Stimulated activated CD4-positive, alpha-beta T cell treated with anti-CD3 and anti-CD28 coated beads, Interleukin-1b, Interleukin-23, amount 100 ng/mL, for 24 hours (primary cell): Measurements from ENCODE around the gene FRMPD4.

Experiments used
- DNase-seq, 4 experiments: peaks; one replicate each; pipeline ENCODE4 v3.0.0-alpha.2; 2020; ENCODE audit warnings: low read depth in 4 of 4, low spot score in 1 of 4

Gene FRMPD4

DNA sequence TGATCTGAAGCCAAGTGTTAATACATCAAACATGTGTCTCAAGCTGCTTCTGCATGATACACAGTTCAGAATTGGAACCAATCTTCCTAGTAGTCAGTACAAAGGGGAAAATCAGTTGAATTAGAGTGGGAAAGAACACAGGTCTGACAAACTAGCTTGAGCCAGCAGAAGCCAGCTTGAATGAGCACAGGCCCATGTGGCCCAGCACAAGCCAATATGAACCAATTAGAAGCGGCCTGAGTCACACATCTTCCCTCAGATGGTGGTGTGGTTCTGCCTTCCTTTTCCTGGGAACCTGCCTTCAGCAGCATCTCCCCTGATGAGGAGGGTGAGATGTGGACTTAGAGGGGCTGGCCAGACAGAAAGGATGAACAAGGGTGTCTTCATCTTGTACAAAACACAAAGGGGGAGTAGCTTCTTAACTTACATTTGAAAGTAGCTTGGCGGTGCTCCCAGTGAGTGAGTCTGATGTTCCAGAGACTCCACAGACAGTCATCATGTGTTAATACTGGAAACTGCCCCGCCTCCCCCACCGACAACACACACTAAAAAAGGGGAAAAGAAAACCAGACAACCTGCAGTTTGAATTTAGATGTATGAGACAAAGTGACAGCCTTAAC is 72.0 kb downstream of the FRMPD4 start:
- DNase-seq: no peak

DNA sequence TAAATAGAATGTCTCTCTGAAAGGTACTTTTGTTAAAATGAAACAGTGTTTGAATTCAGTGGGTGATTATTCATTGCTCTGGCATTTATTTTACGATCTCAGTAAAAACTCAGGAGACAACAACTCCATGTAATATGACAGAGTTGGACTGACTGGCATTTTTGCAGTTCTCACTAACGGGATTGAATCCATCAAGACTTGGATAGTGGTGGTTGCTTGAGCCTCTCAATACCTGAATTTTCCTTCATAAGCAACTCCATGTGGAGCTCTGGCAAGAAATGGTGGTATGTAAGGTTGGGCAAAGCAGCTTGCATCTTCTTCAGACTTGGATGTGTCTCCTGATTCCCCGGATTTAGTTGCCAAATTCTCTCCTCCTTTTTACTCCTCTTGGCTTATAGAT is 72.7 kb downstream of the FRMPD4 start:
- DNase-seq: no peak

DNA sequence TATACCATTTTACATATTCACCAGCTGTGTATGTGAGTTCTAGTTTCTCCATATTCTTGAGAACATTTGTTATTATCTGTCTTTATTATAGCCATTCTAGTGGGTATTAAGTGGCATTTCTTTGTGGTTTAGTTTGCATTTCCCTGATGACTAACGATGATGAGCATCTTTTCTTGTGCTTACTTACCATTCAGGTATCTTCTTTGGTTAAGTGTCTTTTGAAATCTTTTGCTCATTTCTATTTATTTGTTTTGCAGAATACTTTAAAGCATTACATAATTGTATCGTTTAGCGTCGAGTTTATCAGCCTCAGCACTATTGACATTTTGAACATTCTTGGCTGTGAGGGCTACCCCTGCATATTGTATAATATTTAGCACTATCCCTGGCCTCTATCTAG is 85.4 kb downstream of the FRMPD4 start:
- no peak for DNase-seq

DNA sequence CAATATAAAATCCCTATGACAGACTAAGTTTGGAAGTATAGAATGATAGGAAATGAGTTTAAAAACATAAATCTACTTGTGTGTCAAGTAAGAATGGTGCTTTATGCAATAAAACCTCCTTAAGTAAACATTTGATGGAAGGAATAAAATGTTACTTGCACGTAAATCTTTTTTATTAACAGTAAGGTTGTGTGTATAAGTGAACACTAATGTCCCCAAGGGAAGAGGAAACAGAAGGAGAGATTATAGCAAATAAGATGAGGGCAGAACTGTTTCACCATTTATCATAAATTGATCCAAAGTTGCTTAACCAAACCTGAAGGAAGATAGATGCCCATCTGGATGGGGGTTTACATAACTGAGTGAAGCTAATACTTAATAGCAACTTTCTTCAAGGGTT is 86.8 kb downstream of the FRMPD4 start:
- no peak for DNase-seq

DNA sequence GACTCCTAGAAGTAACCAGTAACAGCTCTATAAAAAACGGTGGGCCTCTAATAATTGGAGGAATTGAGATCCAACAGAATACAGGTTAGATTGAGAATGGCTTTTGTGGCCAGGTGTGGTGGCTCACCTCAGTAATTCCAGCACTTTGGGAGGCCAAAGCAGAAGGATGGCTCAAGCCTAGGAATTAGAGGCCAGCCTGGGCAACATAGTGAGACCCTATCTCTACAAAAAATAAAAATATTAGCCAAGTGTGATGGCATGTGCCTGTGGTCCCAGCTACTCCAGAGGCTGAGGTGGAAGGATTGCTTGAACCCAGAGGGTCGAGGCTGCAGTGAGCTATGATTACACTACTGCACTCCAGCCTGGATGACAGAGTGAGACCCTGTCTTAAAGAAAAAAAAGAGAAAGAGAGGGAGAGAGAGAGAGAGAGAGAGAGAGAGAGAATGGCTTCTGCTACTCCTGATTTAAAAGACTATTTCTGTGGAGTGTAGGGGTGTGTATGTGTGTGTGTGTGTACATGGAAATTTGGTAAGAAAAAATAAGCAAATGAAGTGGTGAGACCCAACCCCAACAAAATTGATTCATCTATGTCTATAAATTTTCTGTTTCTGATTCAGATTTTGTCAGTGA is 89.3 kb downstream of the FRMPD4 start:
- no peak for DNase-seq

DNA sequence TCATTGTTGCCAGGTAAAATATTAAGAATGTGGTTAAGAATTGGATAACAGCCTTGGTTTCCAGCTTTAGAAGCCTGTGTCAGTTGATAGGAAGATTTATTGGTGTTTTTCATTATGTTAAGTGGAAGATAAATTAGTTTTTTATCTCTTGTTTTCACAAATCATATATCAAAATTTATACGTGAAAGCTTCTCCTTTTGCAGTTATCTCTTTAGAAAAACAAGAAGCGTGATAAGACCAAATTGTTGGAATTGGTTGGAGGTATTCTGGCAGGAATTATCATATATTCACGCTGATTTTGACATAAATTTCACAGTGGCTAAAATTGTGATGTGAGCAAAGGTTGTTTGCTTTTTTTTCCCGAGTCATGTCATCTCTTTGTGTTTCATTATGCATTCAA is 90.6 kb downstream of the FRMPD4 start:
- DNase-seq: no peak

DNA sequence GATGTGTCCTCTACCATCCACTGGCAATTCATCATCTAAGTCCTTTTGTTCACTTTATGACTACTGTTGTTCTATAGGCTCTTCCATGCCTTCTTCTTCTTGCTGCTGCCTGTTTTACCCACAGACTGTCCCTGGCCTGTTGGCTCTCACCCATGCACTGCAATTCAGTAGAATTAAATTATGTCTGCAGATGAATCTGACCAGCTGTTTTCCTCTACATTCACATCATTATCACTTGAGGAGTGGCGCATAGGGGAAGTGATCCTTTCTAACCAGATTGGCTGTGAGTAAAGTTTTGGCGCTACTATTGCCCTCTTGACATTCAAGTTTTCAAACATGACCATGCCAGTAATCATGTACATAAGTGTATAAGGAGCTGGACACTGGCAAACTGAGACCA is 91.7 kb downstream of the FRMPD4 start:
- DNase-seq: no peak

DNA sequence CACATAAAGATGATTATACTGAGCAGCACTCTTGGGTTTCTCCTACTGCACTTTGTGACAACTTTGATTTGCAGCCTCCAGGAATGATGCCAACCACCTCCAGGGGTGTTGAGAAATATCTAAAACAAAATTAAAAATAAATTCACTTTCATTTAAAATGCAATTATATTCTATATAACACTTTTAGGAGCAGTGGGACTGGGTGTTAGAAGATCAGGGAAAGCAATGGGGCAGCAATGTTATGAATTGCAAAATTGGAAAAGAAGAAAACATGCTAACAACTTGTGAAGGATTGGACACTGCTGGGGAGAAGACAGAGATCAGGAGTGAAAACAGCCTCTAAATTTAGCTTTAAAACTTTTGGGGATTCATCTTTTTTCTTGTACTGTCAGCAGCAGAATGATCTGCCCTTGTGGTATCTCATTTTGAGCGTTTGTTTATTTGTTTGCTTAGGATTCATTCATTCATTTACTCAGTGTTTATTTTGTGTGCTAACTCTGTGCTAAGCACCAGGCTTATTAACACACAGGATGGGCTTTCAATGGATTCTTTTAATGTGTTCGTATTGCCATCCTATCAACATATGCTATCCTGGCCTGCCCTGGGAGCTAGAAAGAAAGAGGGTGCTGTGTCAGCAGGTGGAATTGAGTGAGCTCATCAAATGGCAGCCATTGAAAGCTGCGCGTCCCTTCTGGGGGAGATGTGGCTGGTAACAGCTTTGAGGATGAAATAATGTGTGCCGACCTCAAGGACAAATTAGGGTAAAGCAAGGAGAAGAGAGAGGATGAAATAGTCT is 96.5 kb downstream of the FRMPD4 start:
- no peak for DNase-seq

DNA sequence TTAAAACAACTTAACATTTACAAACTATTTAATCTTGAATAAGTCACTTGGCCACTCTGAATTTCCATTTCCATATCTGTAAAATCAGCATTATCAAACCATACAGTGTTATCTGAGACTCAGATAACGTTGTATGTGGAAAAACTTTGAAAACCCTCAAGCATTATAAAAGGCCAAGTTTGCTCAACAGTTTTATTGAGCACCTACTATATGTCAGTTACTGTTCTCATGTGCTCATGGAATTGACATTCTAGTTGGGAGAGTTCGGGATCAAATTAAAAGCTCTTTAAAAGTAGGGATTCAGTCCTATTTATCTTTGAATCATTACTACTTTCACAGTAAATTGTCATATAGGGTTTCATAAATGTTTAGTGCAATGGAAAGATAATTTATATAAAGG is 97.9 kb downstream of the FRMPD4 start:
- DNase-seq: no peak

DNA sequence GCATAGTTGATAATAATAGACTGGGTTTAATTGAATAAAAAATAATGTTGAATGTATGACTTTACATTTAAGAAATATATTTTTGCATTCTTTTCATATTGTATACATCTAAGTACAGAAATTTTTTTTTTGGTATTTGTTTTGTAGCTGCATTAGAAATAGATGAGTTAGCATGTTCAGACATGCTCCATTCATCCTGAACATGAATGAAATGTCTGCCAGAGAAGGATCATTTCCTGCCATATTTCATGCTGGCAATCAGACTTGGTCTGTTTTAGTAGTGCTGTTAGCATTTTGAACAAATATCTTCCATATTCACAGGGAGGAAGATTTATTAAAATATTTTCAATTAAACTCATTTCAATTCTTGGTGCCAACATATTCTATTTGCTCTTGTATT is 98.9 kb downstream of the FRMPD4 start:
- no peak for DNase-seq

DNA sequence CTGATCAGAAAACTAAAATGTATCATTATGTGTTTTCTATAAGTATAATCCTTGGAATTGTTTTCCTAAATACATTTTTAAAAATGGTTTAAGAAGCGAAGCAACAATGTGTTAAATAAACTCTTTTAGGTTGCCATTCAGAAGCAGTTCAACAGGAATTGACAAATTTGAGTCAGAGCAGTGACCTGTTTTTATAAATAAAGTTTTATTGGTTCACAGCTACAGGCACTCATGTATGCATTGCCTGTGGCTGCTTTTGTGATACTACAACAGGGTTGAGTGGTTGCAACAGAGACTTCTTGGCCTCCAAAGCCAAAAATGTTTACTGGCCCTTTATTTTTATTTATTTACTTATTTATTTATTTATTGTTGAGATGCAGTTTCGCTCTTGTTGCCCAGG is 99.5 kb downstream of the FRMPD4 start:
- DNase-seq: no peak

DNA sequence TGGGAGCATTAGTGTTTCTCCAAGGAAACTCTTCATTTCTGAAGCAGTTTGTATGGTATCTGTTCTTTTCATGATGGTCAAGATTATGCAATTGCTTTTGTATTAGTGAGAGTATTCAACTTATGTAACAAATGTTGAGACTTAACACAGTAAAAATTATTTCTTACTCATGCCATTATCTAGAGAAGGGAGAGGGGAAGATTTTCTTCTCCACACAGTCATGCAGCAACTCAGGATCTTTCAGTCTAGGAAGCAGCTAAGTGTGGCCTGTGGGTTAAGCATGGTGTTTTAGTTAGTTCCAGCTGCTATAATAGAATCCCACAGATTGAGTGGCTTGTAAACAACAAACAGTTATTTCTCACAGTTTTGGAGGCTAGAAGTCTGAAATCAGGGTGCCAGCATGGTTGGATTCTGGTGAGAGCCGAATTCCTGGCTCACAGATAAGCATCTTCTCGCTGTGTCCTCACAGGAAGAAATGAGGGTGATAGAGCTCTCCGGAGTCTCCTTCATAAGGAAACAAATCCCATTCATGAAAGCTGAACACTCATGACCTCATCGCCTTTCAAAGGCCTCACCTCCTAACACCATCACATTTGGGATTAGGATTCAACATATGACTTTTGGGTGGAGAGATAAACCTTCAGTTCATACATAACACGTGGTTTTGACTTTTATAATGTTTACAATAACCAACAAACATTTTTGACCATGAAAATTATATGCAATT is 101.2 kb downstream of the FRMPD4 start:
- no peak for DNase-seq

DNA sequence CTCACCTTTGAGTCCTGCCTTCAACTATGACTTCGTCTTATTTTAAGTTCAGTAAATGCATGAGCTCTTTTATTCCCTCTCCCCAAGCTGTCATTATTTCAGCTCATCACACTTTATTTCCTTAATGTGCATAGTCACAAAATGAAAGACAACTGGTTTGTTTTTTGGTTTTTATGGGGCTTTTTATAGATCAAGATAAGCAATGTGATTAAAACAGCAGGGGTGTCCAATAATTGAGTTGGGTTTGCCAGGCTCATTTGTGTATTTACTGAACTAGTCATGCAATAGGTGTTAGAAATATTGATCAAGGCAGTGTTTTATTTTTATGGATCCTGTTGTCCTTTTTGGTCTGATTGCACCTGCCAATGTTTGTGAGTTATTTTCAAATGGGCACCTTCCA is 102.2 kb downstream of the FRMPD4 start:
- DNase-seq: no peak

DNA sequence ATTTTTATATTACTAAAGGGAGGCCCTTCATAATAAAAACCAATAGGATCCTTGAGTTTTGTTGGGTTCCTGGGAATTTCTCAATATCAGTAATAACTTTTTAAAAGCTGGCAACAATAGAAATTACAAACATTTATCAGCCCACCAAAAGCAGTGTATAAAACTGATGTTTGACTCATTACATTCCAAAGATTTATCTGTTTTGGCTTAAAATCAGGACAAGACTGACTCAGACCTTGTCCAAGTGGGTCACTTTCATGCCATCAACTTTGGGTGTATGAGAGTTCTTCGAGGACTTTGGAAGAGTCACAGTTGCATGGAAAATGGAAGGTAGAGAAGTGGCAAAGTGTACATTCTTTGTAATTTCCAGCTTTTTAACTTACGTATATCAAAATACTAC is 102.8 kb downstream of the FRMPD4 start:
- DNase-seq: no peak

DNA sequence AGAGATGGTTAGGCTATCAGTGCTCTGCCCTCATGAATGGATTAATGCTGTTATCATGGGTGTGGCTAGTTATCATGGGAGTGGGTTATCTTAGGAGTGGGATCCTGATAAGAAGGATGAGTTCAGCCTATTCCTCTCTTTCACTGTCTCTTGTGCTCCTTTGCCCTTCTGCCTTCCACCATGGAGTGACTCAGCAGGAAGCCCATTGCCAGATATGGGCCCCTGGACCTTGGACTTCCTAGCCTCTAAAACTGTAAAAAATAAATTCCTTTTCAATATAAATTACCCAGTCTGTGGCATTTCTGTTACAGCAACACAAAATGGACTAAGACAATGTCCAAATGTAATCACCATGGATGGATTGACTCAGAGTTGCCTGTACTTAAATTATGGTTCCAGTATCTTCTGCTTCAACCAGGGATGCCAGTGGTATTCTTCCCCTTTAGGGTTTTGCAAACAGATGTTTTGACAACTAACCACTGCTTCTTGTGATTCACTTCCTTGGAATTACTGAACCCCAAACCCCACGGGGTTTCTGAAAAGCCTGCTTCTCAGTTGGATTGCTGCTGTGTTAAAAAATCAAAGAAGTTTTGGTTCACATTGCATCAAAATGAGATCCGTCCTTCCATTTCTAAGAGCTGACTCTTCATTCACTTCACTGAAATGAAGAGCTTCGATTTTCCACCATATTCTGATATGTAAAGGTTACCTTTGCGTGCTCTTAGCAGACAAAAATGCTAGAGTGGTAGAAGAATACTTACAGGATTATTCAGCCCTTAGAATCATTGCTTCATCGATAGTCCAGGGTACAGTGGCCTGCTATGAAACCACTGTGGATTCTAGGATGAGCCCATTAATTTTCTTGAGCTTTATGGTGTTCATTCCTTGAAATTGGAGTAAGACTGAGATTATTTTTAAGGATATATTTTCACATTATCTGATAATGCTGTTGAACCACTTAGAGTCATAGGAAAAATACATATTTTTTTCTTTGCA is 107.7 kb downstream of the FRMPD4 start:
- no peak for DNase-seq

DNA sequence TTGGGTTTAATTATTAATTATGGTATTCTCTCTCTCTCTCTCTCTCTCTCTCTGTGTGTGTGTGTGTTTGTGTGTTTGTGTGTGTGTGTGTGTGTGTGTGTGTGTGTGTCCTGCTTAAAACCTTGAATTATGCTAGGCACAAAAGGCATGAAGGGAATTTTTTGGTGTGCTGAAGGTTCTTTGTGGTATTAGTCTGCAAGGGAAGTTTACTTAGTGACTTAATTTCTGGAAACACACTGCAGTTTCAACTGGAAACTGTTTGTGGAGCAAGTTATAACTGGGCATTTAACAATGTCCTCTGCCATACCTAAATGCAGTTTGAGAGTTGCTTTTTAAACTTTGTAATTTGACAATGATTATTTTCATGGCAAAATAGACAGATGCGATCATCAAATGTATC is 111.7 kb downstream of the FRMPD4 start:
- DNase-seq: no peak

DNA sequence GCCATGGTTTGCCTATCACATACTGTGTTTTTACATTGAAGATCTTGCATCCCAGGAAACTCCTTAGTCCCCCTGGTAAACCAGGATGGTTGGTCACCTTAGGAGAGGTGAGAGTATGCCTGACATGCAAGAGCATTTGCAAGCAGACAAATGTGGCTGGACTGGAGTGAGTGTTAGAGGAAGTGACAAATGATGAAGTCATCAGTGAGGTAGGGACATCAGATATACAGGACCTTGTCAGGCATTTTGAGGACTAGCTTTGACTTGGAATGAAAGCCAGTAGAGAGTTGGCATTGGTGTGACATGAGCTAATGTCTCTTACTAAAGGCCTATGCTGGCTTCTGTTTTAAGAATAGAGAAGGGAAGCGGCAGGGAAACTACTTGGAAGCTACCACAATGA is 124.9 kb downstream of the FRMPD4 start:
- no peak for DNase-seq

DNA sequence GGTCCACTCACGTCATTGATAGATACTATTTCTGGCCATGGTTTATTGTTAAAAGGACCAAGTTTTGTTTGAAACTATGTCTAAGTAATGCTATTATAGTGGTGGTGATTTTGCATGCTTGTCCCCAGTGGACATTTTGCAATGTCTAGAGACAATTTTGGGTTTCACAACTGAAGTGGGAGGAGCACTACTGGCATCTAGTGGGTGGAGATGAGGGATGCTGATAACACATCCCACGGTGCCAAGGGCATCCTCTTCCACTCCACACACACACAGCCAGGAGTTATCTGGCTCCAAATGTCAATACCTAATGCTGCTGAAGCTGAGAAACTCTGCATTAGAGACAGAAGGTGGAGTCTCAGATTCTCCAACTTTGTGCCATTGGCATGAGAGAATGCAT is 131.2 kb downstream of the FRMPD4 start:
- DNase-seq: no peak

DNA sequence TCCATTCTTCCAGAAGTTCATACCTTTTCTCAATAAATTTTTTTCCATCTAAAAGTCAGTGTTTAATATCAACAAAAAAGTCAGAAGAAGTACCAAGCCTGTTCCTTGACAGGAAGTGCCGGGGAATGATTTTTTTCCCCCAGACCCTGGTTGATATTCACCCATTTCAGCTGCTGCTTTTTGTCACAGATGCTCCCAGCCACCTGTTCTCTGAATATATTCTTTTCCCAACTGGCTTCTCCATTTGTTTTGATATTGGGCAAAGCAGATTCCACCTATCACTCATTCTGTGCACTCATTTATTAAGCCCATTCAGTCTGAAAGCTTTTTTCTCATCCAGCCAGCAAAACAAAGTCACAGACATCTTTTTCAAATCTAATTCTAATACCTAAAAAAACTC is 139.9 kb downstream of the FRMPD4 start:
- no peak for DNase-seq

DNA sequence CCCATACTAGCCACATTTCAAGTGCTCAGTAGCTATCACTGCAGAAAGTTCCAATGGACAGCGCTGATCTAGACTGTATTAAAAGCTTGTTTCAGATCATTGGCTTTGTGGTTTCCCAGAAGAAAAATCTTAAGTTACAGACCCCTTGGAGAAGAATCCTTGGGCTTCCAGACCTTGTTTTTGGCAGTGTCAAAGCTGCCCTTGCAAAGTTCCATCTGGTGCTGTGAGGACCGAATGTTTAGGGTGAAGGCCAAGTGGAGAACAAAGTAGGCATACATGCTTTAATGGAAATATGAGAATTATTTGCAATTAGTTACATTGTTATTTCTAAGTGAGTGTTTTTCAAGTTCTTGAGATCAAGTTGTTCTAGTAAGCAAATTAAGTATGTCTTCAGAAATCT is 144.7 kb downstream of the FRMPD4 start:
- DNase-seq: no peak
